ENCODE data around the gene SLC7A7.
"Not testable (repeated sequence)": the region's sequence is repeated elsewhere in the genome, so short reads cannot be mapped to it uniquely, and the experiment has no call there.

The SLC7A7 gene

DNA sequence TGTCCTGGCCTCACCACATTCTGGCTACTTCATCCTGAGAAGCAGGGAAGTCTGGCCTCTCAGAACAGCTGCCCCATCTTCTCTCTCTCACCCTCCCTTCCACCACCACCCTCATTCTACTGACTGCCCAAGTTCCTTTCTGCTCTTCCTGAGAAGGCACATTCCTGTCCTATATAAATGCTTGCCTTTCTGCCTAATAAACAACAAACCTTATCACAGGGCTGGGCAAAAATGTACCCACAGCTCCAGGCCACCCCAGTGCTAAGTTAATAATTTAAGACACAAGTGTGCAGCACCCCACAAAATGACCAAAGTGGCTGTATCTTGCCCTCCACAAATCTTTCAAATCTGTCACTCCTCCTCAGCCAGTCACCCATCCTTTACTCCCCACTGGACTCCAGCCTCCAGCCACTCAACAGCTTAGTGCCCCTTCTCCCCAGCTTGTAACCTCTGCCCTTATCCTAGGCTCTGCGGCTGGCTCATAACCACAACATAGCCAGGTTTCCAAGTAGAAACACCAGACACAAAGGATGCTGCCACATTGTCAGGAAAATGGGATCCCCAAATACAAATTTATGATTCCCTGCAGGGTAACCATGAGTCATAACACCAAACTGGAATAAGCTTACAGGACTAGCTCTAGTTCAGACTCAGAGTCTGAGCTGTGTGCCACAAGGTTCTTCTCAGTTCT is 33.8 kb downstream of the SLC7A7 start:
- H3K4me1 ChIP-seq (ENCODE audit: control insufficient read depth in 1 of 2, insufficient read depth in 1 of 2, low read depth in 1 of 2, low read length in 1 of 2) = peaks cover 6 to 9% of the 10 kb centered on the region in 2 experiments
- H3K27me3 ChIP-seq = no peaks in the 10 kb centered on the region
- TF ChIP-seq, protein P1, sequence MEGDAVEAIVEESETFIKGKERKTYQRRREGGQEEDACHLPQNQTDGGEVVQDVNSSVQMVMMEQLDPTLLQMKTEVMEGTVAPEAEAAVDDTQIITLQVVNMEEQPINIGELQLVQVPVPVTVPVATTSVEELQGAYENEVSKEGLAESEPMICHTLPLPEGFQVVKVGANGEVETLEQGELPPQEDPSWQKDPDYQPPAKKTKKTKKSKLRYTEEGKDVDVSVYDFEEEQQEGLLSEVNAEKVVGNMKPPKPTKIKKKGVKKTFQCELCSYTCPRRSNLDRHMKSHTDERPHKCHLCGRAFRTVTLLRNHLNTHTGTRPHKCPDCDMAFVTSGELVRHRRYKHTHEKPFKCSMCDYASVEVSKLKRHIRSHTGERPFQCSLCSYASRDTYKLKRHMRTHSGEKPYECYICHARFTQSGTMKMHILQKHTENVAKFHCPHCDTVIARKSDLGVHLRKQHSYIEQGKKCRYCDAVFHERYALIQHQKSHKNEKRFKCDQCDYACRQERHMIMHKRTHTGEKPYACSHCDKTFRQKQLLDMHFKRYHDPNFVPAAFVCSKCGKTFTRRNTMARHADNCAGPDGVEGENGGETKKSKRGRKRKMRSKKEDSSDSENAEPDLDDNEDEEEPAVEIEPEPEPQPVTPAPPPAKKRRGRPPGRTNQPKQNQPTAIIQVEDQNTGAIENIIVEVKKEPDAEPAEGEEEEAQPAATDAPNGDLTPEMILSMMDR (IDR thresholded peaks at IDR 0.05) = no peak
- no peak overlapping the region for H3K4me3 ChIP-seq (ENCODE audit: low read depth in 1 of 2, low read length in 1 of 2)
- H3K27ac ChIP-seq = no peak overlapping the region
- no peaks in the 10 kb centered on the region for H3K9me3 ChIP-seq
- H3K36me3 ChIP-seq = no peaks in the 10 kb centered on the region

DNA sequence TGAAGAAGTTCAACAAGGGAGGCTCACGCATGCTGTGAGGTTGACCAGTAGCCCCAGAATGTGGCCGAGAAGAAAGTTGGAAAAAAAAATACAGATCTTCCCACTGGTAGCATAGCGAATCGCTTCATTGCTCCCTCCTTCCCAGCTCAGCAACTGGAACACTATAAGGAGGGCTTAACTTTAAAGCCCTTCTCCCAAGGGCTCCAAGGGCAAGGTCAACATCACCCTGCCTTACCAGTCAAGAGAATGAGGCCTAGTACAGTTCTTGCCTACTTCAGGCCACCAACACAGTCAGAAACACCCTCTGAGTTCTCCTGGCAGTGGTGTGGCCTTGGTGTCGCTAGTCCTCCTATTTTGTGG is 34.3 kb downstream of the SLC7A7 start:
- Histone ChIP-seq H3K4me3 (ENCODE audit: low read depth in 1 of 2, low read length in 1 of 2) (no peak overlapping the region), H3K36me3 (peaks cover 1% of the 10 kb centered on the region), H3K4me1 (ENCODE audit: control insufficient read depth in 1 of 2, insufficient read depth in 1 of 2, low read depth in 1 of 2, low read length in 1 of 2) (peaks cover 6 to 9% of the 10 kb centered on the region in 2 experiments), H3K27me3 (no peaks in the 10 kb centered on the region), H3K27ac (no peak overlapping the region), H3K9me3 (no peaks in the 10 kb centered on the region)
- TF ChIP-seq, protein P1 (IDR thresholded peaks at IDR 0.05) = no peak

DNA sequence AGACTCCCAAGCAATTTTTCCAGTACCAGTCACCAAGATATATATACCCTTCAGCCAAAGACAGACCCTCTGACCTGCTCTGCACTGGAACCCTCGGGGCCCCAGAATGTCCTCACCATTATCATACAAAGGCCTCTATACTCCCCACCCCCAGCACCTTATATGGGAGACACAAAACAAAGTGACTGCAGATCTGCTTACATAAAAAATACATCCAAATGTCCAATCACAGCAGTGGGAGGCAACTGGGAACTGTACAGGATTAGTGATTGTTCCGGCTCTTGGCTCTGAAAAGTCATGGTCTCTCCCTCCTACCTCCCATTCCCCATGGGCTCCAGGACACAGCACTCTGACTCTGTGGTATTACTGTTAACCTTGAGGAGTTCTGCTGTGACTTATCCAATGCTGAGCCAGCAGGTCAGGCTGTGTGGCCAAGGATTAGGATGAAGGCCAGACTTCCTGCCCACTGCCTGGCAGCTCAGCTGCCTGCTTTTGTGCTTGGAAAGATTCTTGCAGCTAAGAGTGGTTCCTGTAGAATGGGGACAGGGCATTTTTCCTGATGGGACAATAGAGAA is 35.0 kb downstream of the SLC7A7 start:
- Histone ChIP-seq H3K4me1 (ENCODE audit: control insufficient read depth in 1 of 2, insufficient read depth in 1 of 2, low read depth in 1 of 2, low read length in 1 of 2) (peaks cover 6 to 9% of the 10 kb centered on the region in 2 experiments), H3K27ac (no peak overlapping the region), H3K27me3 (no peaks in the 10 kb centered on the region), H3K36me3 (peaks cover 9% of the 10 kb centered on the region), H3K9me3 (no peaks in the 10 kb centered on the region), H3K4me3 (ENCODE audit: low read depth in 1 of 2, low read length in 1 of 2) (no peak overlapping the region)
- TF ChIP-seq, protein P1 (IDR thresholded peaks at IDR 0.05) = no peak

DNA sequence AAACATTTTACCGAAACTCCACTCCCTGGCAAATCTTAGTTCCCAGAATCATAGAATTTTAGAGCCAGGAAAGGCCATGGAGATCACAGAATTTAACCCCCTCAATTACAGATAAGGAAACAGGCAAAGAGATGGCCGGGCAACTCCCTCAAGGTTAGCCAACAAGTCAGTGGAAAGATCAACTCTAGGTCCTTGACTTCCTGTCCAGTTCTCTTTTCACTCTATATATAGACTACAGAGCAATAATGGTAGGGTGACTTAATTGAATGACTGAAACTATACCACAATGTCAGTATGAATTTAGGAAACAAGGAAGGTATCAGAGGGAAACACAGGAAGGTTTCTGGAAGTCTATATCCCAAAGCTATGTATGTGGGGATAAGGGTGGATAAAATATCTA is 37.2 kb downstream of the SLC7A7 start:
- H3K27ac ChIP-seq = no peak overlapping the region
- H3K4me3 ChIP-seq (ENCODE audit: low read depth in 1 of 2, low read length in 1 of 2) = no peak overlapping the region
- TF ChIP-seq, protein P1 (IDR thresholded peaks at IDR 0.05) = no peak
- H3K36me3 ChIP-seq = peaks cover 30% of the 10 kb centered on the region
- no peaks in the 10 kb centered on the region for H3K9me3 ChIP-seq
- H3K27me3 ChIP-seq = no peaks in the 10 kb centered on the region
- H3K4me1 ChIP-seq (ENCODE audit: control insufficient read depth in 1 of 2, insufficient read depth in 1 of 2, low read depth in 1 of 2, low read length in 1 of 2) = no peaks in the 10 kb centered on the region

DNA sequence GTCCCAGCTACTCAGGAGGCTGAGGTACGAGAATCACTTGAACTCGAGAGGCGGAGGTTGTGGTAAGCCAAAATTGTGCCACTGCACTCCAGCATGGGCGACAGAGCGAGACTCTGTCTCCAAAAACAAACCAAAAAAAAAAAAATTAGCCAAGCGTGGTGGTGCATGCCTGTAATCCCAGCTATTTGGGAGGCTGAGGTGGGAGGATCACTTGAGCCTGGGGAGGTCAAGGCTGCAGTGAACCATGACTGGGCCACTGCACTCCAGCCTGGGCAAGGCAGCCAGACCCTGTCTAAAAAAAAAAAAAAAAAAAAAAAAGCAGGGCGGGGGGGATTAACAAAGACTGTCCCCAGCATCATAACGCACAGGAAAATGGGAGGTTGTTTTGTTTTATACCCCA is 38.4 kb downstream of the SLC7A7 start:
- not testable (repeated sequence) for H3K27me3 ChIP-seq; H3K4me3 ChIP-seq (ENCODE audit: low read depth in 1 of 2, low read length in 1 of 2); H3K27ac ChIP-seq; H3K9me3 ChIP-seq; H3K4me1 ChIP-seq (ENCODE audit: control insufficient read depth in 1 of 2, insufficient read depth in 1 of 2, low read depth in 1 of 2, low read length in 1 of 2)
- peaks cover 40% of the 10 kb centered on the region for H3K36me3 ChIP-seq

DNA sequence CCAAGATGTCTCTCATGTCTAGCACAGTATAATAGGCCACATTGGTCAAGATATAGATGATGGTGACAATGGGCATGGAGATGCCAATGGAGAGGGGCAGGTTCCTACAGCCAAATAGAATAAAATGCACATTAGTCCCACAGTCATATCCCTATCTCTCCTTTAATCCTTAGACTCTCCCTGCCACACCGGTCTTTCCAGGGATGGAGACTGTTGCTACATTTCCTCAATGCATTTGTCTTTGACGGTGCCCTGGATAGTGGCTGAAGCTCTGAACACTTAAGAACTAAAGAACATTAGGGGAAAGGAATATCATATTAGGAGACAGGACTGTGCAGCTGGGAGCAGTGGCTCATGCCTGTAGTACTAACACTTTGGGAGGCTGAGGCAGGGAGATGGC is 39.0 kb downstream of the SLC7A7 start:
- TF ChIP-seq, protein P1 (IDR thresholded peaks at IDR 0.05) = no peak
- no peaks in the 10 kb centered on the region for H3K4me1 ChIP-seq (ENCODE audit: control insufficient read depth in 1 of 2, insufficient read depth in 1 of 2, low read depth in 1 of 2, low read length in 1 of 2)
- H3K9me3 ChIP-seq = no peaks in the 10 kb centered on the region
- H3K4me3 ChIP-seq (ENCODE audit: low read depth in 1 of 2, low read length in 1 of 2) = no peak overlapping the region
- peaks cover 46% of the 10 kb centered on the region for H3K36me3 ChIP-seq
- no peak overlapping the region for H3K27ac ChIP-seq
- no peaks in the 10 kb centered on the region for H3K27me3 ChIP-seq
